ENCODE results near the gene SYNC. TPM values are rescaled to one million over a fixed set of nuclear protein-coding genes. Genes with fewer than 3 reads are reported as not detected.
"Not testable (repeated sequence)": the region's sequence is repeated elsewhere in the genome, so short reads cannot be mapped to it uniquely, and the experiment has no call there.

Gene SYNC
- total RNA-seq, 1 donor from 2014 or later: 4.1 TPM

- no peak for DNase-seq
Observed at GRCh38 chr1:32693455-32694174, 9.0 kb downstream of the SYNC start.

- DNase-seq: no peak
Observed at GRCh38 chr1:32686387-32686786, 16.2 kb downstream of the SYNC start.

DNA sequence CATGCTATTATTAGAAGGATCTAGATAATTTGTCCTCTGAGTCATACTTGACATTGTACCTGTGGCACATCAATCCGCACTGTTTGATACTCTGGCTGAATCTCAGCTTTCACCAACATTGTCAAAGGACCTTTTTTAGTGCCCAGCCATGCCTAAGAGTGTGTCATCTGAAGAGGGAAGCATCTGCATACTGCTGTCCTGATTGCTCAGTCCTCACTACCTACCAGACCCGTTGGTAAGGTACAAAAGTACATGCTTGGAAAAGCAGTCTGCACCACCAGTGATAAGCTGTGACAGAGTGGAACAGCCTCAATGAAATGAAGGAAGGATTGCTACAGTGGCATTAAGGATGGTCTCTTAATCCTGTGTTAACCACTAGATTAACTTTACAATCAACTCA is 17.1 kb downstream of the SYNC start:
- DNase-seq: no peak

DNA sequence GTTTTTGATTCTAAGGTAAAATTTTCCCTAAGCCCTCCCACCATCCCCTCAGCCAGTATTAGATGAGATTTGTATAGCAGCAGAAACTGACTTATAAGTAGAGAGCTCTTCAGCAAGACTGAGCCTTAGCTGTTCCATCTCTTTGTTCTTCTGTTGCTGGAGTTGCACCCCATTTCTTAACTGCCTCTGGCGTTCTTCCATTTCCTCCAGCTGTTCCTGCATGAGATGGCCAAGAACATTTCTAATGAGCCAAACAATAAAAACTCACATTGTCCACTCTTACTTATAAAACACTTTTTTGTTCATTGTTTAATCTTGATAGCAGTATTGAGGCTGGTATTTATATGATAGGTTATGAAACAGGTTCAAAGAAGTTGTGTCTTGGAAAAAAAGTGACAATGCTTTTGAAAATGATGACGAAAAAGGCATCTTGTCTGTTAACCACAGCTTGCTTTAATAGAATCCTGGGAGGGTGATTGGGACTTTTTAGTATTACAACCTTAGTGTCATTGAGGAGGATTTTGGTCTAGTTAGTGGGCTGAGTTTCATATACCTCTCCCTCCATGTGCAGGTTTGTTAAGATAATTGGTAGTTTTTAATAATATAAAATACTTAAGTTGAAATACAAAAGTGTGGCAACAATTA is 18.3 kb downstream of the SYNC start:
- DNase-seq: no peak

DNA sequence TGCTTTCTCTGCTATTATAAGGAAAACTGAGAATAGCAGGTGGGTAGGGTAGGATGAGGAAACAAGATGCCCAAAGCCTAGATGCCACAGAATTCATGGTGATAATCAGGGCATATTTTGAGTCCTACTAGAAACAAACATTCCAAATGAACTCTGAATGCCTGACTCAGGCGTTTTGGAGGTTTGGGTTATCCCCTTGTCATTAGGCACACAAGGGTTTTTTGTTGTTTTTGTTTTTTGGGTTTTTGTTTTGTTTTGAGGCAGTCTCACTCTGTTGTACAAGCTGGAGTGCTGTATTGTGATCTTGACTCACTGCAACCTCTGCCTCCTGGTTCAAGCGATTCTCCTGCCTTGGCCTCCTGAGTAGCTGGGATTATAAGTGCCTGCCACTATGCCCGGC is 19.2 kb downstream of the SYNC start:
- no peak for DNase-seq

GRCh38 chr1:32681999-32682398 is 20.6 kb downstream of the SYNC start:
- no peak for DNase-seq

DNA sequence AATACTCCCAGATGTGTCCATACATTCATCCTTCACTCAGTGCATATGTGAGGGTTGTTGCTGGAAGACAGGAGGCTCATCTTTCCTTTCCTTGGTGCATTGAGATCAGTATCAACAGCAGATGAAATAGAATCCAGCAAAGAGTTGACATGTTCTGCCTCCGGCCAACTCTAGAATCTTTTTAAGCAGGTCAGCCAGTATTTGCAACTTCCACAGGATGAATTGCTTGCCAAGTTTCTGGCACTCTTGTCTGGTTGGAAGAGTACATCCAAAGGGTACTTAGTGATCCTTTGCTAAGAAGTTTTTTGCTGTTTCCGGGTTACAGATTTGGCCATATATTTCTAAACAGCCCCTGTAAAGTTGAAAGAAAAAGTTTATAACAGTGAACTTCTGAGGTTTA is 21.1 kb downstream of the SYNC start:
- DNase-seq: no peak

GRCh38 chr1:32680642-32681041 is 21.9 kb downstream of the SYNC start:
- DNase-seq: no peak

DNA sequence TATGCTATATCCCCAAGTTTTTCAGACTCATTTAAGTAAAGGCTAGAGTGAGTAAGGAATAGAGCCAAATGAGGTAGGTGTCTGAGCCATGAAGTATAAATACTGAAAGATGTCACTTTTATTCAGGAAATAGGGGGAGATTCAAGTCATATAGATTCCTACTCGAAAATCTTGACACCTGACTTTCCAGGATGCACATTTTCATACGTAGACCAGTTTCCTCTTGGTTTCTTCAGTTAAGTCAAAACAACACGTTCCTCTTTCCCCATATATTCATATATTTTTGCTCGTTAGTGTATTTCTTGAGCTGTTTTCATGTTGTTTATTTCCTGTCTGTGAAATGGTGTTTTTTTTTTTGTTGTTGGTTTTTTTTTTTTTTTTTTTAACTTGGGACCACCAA is 22.6 kb downstream of the SYNC start:
- not testable (repeated sequence) for DNase-seq

GRCh38 chr1:32676945-32677344 is 25.6 kb downstream of the SYNC start:
- no peak for DNase-seq

DNA sequence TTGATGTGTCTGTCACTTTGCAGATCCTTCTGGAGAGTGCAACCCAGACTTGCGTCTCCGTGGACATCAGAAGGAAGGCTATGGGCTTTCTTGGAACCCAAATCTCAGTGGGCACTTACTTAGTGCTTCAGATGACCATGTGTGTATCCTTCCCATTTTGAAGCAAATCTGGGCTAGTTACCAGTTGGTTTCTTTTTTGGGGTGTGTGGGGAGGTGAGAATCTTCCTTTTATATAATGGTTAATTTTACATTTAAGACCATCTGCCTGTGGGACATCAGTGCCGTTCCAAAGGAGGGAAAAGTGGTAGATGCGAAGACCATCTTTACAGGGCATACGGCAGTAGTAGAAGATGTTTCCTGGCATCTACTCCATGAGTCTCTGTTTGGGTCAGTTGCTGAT is 33.9 kb downstream of the SYNC start:
- DNase-seq: not testable (repeated sequence)

- DNase-seq: no peak
Observed at GRCh38 chr1:32666901-32667566, 35.5 kb downstream of the SYNC start.

GRCh38 chr1:32665915-32666314 is 36.7 kb downstream of the SYNC start:
- no peak for DNase-seq

- no peak for DNase-seq
Observed at GRCh38 chr1:32659581-32659980, 43.0 kb downstream of the SYNC start.

- DNase-seq: no peak
Observed at GRCh38 chr1:32652244-32652962, 50.2 kb downstream of the SYNC start.

GRCh38 chr1:32651461-32652073 is 51.0 kb downstream of the SYNC start:
- no peak for DNase-seq

DNA sequence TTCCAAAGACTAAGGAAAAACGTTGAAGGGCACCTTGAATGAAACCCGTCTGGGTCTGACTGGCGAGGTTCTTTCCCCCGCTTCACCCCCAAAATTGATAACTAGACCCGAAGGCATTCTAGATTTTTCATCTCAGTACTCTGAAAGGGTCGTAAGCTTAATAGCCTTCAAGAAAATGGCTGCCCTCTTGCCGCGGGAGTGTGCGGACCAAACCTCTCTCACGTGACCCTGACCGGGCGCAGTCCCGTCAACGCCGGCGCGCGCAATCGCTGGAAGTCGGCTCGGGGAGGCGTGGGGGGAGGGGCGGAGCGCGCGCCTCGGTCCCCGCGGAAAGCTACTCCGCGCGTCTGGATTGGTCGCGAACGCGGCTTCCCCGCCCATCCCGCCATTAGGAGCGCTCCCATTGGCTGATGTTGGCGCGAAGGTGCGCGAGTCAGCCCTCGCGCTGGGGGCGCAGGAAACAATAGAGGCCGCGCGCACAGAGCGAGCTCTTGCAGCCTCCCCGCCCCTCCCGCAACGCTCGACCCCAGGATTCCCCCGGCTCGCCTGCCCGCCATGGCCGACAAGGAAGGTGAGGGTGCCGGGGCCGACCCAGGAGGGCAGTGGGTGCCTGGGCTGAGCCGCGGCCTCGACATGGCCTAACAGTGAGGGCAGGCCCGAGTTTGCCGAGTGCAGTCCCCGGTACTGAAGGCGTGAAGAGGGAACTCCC is 51.7 kb downstream of the SYNC start, which contains the start of gene RBBP4:
Gene RBBP4, plus strand, starts transcription at position 457 of the 709 bp plus-strand sequence. Its CDS starts 99 bp downstream, at position 556.
- DNase-seq: peak; percentile 96

- peak; percentile 84 for DNase-seq
Observed at GRCh38 chr1:32650248-32650751, 52.3 kb downstream of the SYNC start, which contains the start of gene ZBTB8OS. TSS of gene ZBTB8OS (minus strand) at chr1:32650550. CDS start at chr1:32650529, 21 bp downstream.

- no peak for DNase-seq
Observed at GRCh38 chr1:32647308-32648134, 55.0 kb downstream of the SYNC start.

DNA sequence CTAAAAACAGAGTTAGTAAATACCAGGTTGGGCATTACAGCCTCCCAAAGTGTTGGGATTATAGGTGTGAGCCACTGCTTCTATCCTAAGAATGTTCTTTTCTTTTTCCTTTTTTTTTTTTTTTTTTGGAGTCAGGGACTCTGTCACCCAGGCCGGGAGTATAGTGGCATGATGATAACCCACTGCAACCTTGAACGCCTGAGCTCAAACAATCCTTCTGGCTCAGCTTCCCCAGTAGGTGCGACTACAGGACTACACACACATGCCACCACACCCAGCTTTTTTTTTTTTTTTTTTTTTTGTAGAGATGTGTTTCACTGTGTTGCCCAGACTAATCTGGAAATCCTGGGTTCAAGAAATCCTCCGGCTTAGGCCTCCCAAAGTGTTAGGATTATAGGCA is 58.1 kb downstream of the SYNC start:
- DNase-seq: no peak
